Measurements from ENCODE around the gene CIC. TPM values are rescaled to one million over a fixed set of nuclear protein-coding genes. Genes with fewer than 3 reads are reported as not detected.

The CIC gene
- total and polyA plus RNA-seq, 10 of the 15 experiments (the other 5 are each of a cell fraction or from before 2014, with no cell fraction given), result 0.18 to 50.6 (median 7.1) TPM

- intact Hi-C loops (cut with micrococcal nuclease; ENCODE audit: unreplicated experiment), result no loop called here
- DNase-seq (ENCODE audit: low read depth, low spot score), result no peak
- H3K4me1 ChIP-seq (ENCODE audit: control insufficient read depth, insufficient read depth, low read length), result no peaks in the 10 kb centered on the region
- no peaks in the 10 kb centered on the region for H3K9me3 ChIP-seq (replicated peaks; ENCODE audit: control insufficient read depth, insufficient read depth, low read length)
- no peak overlapping the region for H3K4me3 ChIP-seq
- TF ChIP-seq USF2 (IDR thresholded peaks at IDR 0.05; ENCODE audit: borderline replicate concordance, low read depth, low read length) (no peak), CTCF (IDR thresholded peaks at IDR 0.05 in 2 of 3, conservative IDR thresholded peaks at IDR 0.05 in 1 of 3; ENCODE audit: control insufficient read depth in 2 of 3, extremely low read depth in 1 of 3, insufficient read depth in 1 of 3, low read depth in 3 of 3, low read length in 3 of 3) (peak in 1 of 3 experiments; percentile 3; a peak in 1 of 6 replicates)
- ChIA-PET POLR2A (no interaction called here), RAD21 (ENCODE audit: unreplicated experiment) (no interaction called here), CTCF (interaction anchor here (0.9 to 1.3 kb wide), 4 partner anchors 14 to 183 kb away, joined by 3 read pairs; no protein-coding TSS in a partner anchor), SMC1A (ENCODE audit: uncharacterized antibody, unreplicated experiment) (interaction anchor here (1.1 kb wide), 1 partner anchor 197 kb away, joined by 3 read pairs; no protein-coding TSS in a partner anchor)
- no peak overlapping the region for H3K9ac ChIP-seq (ENCODE audit: control insufficient read depth, insufficient read depth, low read length)
- H4K20me1 ChIP-seq (ENCODE audit: control insufficient read depth, insufficient read depth), result no peaks in the 10 kb centered on the region
- H3K27me3 ChIP-seq (replicated peaks in 1 of 2; ENCODE audit: control insufficient read depth in 2 of 2, insufficient read depth in 2 of 2, low read length in 1 of 2), result peaks cover 4 to 9% of the 10 kb centered on the region in 2 experiments; a peak in 3 of 4 replicates
- in situ Hi-C loops (cut with MboI), result no loop called here
- H3K4me2 ChIP-seq (ENCODE audit: control insufficient read depth, insufficient read depth), result no peak overlapping the region
- ATAC-seq, result peak; percentile 29; the same call in 1 of the 3 replicates
- no peak overlapping the region for H2AFZ ChIP-seq (ENCODE audit: control insufficient read depth, low read depth, low read length)
- no peaks in the 10 kb centered on the region for H3K79me2 ChIP-seq (ENCODE audit: control insufficient read depth, insufficient read depth, low read length)
- WGBS (ENCODE audit: insufficient coverage, insufficient replicate concordance, low lambda C conversion rate, missing lambda C conversion rate), result 16% methylated on average over 2 of the region's 2 CpGs
- FAIRE-seq, result no peak
- no TSS peak for BruUV-seq (replicated peaks)
- H3K27ac ChIP-seq (ENCODE audit: control insufficient read depth, insufficient read depth), result no peak overlapping the region
- H3K36me3 ChIP-seq (ENCODE audit: control insufficient read depth in 2 of 2, insufficient read depth in 2 of 2, low read length in 1 of 2), result no peaks in the 10 kb centered on the region
These were observed 42.6 kb downstream of the CIC start for GRCh38 chr19:42311657-42312056.

GRCh38 chr19:42312370-42312769 lies 43.3 kb downstream of the CIC start:
- Histone ChIP-seq H3K27ac (ENCODE audit: control insufficient read depth, insufficient read depth) (no peak overlapping the region), H3K4me3 (no peak overlapping the region), H3K36me3 (ENCODE audit: control insufficient read depth in 2 of 2, insufficient read depth in 2 of 2, low read length in 1 of 2) (no peaks in the 10 kb centered on the region), H3K4me1 (ENCODE audit: control insufficient read depth, insufficient read depth, low read length) (peaks cover 6% of the 10 kb centered on the region), H2AFZ (ENCODE audit: control insufficient read depth, low read depth, low read length) (no peak overlapping the region), H3K27me3 (replicated peaks in 1 of 2; ENCODE audit: control insufficient read depth in 2 of 2, insufficient read depth in 2 of 2, low read length in 1 of 2) (peaks cover 4 to 9% of the 10 kb centered on the region in 2 experiments; a peak in 3 of 4 replicates), H3K9ac (ENCODE audit: control insufficient read depth, insufficient read depth, low read length) (no peak overlapping the region), H3K9me3 (replicated peaks; ENCODE audit: control insufficient read depth, insufficient read depth, low read length) (no peaks in the 10 kb centered on the region), H3K79me2 (ENCODE audit: control insufficient read depth, insufficient read depth, low read length) (no peaks in the 10 kb centered on the region), H3K4me2 (ENCODE audit: control insufficient read depth, insufficient read depth) (no peak overlapping the region), H4K20me1 (ENCODE audit: control insufficient read depth, insufficient read depth) (no peaks in the 10 kb centered on the region)
- ATAC-seq (no peak), FAIRE-seq (no peak), DNase-seq (ENCODE audit: low read depth, low spot score) (no peak)
- CTCF ChIA-PET, result interaction anchor here (0.9 to 1.3 kb wide), 2 partner anchors 16 to 184 kb away, joined by 3 read pairs; no protein-coding TSS in a partner anchor
- RAD21 ChIA-PET (ENCODE audit: unreplicated experiment), result no interaction called here
- POLR2A ChIA-PET, result no interaction called here
- TF ChIP-seq POLR2A (IDR thresholded peaks at IDR 0.05; ENCODE audit: low read depth, low read length) (no peak), MEF2B (IDR thresholded peaks at IDR 0.05; ENCODE audit: partially characterized antibody, poor library complexity, severe bottlenecking) (no peak), CREB1 (IDR thresholded peaks at IDR 0.05; ENCODE audit: low read depth) (no peak), HCFC1 (IDR thresholded peaks at IDR 0.05; ENCODE audit: low read length) (no peak), ZBED1 (IDR thresholded peaks at IDR 0.05; ENCODE audit: borderline replicate concordance) (no peak), ATF3 (IDR thresholded peaks at IDR 0.05; ENCODE audit: borderline replicate concordance, extremely low read depth, low read depth, low read length) (no peak), NFYB (IDR thresholded peaks at IDR 0.05; ENCODE audit: insufficient read depth, low read depth, low read length) (no peak), BHLHE40 (IDR thresholded peaks at IDR 0.05; ENCODE audit: borderline replicate concordance in 1 of 2, low read depth in 2 of 2, low read length in 1 of 2) (no peak), TCF7 (IDR thresholded peaks at IDR 0.05; ENCODE audit: borderline replicate concordance) (no peak), NFXL1 (IDR thresholded peaks at IDR 0.05; ENCODE audit: borderline replicate concordance) (no peak), BCL11A (IDR thresholded peaks at IDR 0.05; ENCODE audit: low read depth, low read length) (no peak), RFX5 (IDR thresholded peaks at IDR 0.05; ENCODE audit: low read depth, low read length) (no peak)
- SMC1A ChIA-PET (ENCODE audit: uncharacterized antibody, unreplicated experiment), result no interaction called here
- in situ Hi-C loops (cut with MboI), result no loop called here
- BruUV-seq (replicated peaks), result no TSS peak
- 67% methylated on average over 5 of the region's 5 CpGs for WGBS (ENCODE audit: insufficient coverage, insufficient replicate concordance, low lambda C conversion rate, missing lambda C conversion rate)
- intact Hi-C loops (cut with micrococcal nuclease; ENCODE audit: unreplicated experiment), result no loop called here

All from GM12878 (cell line).